ENCODE data around the gene PDE4DIP.
A peak's percentile ranks its signal among the peaks of the same experiment; 100 is the strongest.
"Not testable (repeated sequence)": the region's sequence is repeated elsewhere in the genome, so short reads cannot be mapped to it uniquely, and the experiment has no call there.

The PDE4DIP gene

DNA sequence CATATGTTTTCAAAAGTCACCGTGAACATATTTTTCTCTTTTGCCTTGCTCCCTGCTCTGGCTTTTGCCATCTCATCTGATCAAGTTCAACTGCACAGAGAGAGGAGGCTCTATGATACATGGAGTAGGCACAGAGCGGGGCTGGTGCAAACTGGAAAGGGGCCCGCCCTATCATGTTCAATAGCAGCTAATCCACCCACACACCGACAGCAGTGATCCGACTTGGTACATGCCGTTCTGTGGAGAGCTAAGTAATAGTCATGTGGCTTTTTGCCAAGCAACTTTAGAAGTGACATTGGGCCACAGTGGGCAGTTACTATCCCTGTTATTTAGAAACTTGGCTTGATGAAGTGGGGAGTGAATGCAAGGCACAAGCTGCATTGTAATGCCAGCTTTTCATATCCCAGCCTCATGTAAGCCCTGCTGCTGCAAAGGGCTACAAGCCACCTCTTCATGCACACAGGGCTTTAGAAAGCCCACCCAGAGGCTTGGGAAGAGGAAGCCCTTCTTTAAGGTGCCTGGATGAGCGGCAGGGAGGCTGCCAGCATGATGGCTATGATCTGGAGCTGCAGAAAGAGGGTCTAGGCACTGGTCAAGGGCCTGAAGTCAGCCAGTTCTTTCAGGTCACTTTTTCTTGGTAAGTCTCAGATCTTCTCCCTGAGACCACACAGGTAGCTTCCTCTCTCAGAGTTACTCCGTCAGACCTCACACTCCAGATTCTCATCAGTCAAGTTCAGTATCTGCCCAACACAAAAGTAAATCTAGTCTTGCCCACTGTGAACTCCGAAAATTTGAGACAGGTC is 57.1 kb downstream of the PDE4DIP start:
- H3K4me3 ChIP-seq (ENCODE audit: control insufficient read depth, low read depth, low read length); DNase-seq (ENCODE audit: low read depth): not testable (repeated sequence)

DNA sequence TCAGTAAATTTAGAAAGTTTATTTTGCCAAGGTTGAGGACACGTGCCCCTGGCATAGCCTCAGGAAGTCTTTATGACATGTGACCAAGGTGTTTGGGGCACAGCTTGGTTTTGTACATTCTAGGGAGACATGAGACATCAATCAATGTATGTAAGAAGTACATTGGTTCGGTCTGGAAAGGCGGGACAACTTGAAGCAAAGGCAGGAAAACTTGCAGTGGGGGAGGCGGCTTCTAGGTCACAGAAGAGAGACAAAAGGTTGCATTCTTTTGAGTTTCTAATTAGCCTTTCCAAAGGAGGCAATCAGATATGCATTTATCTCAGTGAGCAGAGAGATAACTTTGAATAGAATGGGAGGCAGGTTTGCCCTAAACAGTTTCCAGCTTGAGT is 57.7 kb downstream of the PDE4DIP start:
- DNase-seq (ENCODE audit: low read depth); H3K4me3 ChIP-seq (ENCODE audit: control insufficient read depth, low read depth, low read length): not testable (repeated sequence)

DNA sequence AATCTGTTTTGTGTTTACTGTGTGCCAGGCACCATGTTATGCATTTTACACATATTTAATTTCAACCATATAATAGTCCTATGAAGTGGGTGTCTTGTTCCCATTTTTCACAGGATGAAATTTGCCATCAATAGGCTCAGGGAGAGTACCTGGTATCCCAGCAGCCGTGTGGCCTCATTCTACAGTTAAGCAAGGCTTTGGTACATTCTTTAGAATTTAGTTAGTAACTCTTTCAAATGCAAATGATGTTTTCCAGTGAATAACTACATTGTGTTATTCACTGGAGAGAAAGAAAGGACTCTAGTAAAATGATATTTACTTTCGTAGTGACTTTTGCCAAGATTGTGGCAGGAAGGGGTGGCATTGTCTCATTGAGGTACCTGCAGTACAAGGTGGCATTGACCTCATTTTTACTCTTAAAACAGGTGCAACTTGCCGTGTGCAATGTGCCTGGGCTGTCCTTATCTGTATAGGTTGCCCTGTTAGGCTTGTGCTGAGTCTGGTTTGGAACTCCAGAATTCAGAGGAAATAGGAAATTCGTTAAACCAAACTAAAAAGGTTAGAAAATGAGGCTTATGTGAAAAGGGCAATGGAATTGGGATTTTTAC is 65.1 kb downstream of the PDE4DIP start:
- DNase-seq (ENCODE audit: low read depth); H3K4me3 ChIP-seq (ENCODE audit: control insufficient read depth, low read depth, low read length): not testable (repeated sequence)

DNA sequence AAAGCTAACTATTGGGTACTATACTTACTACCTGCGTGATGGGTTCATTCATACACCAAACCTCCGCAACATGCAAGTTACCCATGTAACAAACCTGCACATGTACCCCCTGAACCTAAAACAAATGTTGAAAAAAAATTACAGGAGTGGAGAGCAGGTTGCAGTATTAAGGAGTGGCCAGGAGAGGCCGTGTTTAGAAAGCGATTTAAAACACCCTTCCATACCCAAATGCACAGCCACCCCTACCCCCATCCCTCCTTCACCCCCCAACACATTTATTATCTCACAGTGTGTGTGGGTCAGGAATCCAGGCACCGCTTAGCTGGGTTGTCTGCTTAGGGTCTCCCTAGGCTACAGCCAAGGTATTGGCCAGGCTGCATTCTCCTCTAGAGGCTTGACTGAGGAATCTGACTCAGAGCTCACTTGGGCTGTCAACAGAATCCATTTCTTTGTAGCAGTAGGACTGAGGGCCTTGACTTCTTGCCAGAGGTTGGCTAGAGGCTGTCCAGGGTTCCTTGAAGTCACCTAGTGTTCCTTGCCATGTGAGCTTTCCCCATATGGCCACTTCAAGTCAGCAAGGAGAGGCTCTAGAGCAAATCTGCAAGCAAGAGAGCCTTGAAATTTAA is 67.2 kb downstream of the PDE4DIP start:
- not testable (repeated sequence) for H3K4me3 ChIP-seq (ENCODE audit: control insufficient read depth, low read depth, low read length)

DNA sequence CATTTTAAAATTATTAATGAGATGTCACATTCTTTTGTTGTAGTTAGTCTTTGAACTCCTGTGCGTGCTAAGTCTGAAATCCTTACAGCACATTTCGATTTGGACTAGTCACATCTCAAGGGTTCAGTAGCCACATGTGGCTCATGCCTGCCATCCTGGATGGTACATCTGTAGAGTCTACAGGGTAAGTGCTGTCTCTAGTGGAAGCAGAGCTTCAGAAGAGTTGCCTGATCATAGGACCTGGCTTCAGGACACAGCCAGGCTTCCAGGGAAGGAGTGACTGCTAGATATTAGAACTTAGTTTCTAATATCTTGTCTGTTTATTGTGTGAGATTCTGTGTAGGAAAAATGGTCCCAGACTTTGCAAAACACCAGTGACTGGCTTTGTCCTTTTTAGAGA is 72.0 kb downstream of the PDE4DIP start:
- H3K4me3 ChIP-seq (ENCODE audit: control insufficient read depth, low read depth, low read length); DNase-seq (ENCODE audit: low read depth): not testable (repeated sequence)

More for the DNA sequence above, 67.2 kb downstream of the PDE4DIP start:
- DNase-seq (ENCODE audit: low read depth), result not testable (repeated sequence)

DNA sequence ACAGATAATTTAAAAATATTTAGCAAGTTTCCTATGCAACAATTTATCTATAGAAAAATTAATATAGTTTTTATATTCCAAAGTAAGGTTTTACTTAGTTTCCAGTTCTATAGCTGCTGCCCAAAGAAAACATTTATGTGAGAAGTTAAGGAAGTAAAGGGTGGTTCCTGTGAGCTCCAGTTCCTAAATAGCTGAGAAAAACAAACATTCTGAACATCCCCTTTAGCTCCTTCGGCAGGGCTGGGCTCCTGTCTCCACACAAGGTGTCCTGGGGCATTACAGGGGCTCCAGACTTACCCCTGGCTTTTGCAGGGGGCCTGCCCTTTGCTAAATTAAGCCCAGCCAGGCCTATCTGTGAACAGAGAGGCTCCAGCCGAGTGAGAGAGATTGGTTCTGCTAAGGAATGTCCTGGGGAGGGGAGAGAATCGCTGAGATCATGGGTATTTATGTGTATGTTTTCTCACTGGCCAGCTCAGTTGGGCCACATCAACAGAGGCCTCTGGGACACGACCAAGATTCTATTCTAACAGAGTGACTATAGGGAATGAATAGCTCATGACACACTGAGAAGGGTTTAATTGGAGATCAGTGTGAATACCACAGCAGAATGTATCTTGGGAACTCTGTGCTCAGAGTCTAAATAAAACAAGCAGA is 72.6 kb downstream of the PDE4DIP start:
- H3K4me3 ChIP-seq (ENCODE audit: control insufficient read depth, low read depth, low read length); DNase-seq (ENCODE audit: low read depth): not testable (repeated sequence)

GRCh38 chr1:148918836-148919447 is 74.7 kb downstream of the PDE4DIP start:
- DNase-seq (ENCODE audit: low read depth), result not testable (repeated sequence)

DNA sequence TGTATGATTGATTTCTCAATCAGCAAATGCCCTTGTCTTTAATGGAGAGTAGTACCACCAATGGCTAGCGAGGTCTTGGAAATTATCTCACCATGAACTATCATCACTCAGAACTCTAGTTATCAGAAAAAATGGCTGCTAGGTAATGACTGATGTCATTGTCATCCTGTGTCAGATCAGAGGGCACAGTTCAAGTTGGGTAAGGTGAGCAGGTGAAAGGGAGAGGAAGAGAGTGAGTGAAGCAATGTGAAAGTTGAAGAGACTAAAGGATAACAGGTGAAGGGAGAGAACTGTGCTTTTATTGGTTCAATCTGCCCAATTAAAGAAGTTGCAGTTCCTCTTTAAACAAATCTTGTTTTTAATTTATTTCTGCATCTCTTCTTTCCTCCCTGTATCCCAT is 76.8 kb downstream of the PDE4DIP start:
- not testable (repeated sequence) for DNase-seq (ENCODE audit: low read depth); H3K4me3 ChIP-seq (ENCODE audit: control insufficient read depth, low read depth, low read length)

More at GRCh38 chr1:148918836-148919447, 74.7 kb downstream of the PDE4DIP start:
- H3K4me3 ChIP-seq (ENCODE audit: control insufficient read depth, low read depth, low read length), result not testable (repeated sequence)

GRCh38 chr1:148923798-148924197 is 79.6 kb downstream of the PDE4DIP start:
- H3K4me3 ChIP-seq (ENCODE audit: control insufficient read depth, low read depth, low read length); DNase-seq (ENCODE audit: low read depth): not testable (repeated sequence)

- not testable (repeated sequence) for H3K4me3 ChIP-seq (ENCODE audit: control insufficient read depth, low read depth, low read length)
Measured at GRCh38 chr1:148927645-148928044, 83.4 kb downstream of the PDE4DIP start.

GRCh38 chr1:148929253-148929652 is 85.0 kb downstream of the PDE4DIP start:
- not testable (repeated sequence) for DNase-seq (ENCODE audit: low read depth); H3K4me3 ChIP-seq (ENCODE audit: control insufficient read depth, low read depth, low read length)

More at GRCh38 chr1:148927645-148928044, 83.4 kb downstream of the PDE4DIP start:
- not testable (repeated sequence) for DNase-seq (ENCODE audit: low read depth)

DNA sequence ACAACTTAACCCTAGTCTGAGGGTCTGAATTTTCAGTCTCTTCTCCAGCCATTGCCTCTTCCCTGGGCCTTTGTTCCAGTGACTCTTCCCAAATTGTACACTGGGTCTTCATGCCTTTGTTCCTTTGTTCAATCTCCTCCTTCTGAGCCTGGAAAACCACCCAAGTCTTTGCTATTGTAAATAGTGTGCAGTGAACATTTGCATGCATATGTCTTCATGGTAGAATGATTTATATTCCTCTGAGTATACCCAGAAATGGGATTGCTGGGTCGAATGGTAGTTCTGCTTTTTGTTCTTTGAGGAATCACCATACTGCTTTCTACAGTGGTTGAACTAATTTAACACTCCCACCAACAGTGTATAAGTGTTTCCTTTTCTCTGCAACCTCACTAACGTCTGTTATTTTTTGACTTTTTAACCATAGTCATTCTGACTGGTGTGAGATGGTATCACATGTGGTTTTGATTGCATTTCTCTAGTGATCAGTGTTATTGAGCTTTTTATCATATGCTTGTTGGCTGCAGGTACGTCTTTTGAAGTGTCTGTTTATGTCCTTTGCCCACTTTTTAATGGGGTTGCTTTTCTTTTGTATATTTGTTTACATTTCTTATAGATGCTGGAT is 91.3 kb downstream of the PDE4DIP start:
- H3K4me3 ChIP-seq (ENCODE audit: control insufficient read depth, low read depth, low read length); DNase-seq (ENCODE audit: low read depth): not testable (repeated sequence)

- DNase-seq (ENCODE audit: low read depth); H3K4me3 ChIP-seq (ENCODE audit: control insufficient read depth, low read depth, low read length): not testable (repeated sequence)
Measured at GRCh38 chr1:148942906-148943305, 98.7 kb downstream of the PDE4DIP start.

GRCh38 chr1:148945130-148945529 is 100.9 kb downstream of the PDE4DIP start:
- not testable (repeated sequence) for H3K4me3 ChIP-seq (ENCODE audit: control insufficient read depth, low read depth, low read length)

GRCh38 chr1:148948768-148949167 is 104.5 kb downstream of the PDE4DIP start:
- DNase-seq (ENCODE audit: low read depth); H3K4me3 ChIP-seq (ENCODE audit: control insufficient read depth, low read depth, low read length): not testable (repeated sequence)

More at GRCh38 chr1:148945130-148945529, 100.9 kb downstream of the PDE4DIP start:
- DNase-seq (ENCODE audit: low read depth), result not testable (repeated sequence)

DNA sequence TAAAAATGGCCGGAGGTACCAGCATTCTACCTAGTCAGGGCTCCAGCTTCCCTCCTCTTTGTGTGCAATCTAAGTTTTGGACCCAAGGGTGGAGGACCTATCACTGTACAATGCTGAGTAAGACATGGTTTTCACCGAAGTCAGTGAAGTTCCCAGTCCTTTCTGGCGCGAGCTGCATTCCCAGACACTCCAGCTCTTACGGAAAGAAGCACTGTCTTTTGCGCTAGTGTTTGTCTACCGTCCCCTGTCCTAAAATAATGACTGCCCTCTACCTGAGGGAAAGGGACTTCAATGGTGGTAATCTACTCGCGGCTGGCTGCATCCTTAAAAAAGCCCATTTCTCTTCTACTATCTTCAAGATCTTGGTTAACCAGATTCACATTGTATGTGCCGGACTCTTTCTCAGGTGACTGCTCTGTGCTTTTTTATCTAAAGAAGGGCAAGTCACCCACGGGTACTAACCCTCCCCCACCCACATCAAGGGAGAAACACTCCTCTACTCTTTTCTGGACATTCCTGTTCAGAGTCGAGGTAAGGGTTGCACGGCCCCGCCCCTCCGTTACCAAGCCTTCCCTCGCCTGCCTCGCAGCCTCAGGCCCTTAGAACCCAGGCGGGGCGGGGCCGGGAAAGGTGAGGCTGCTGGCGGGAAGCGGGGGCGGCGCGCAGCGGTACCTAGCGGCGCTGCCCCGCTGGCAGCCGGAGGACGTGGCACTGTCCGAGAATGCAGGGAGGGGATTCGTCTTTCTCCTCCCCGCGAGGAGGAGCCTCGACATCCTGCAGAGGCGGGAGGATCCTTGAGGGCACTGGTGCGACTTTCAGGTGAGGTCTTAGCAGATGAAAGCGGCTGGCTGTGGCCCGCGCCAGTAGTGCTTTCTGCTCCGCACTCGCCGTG is 107.4 kb downstream of the PDE4DIP start:
- peak overlapping the region; percentile 51 for H3K4me3 ChIP-seq (ENCODE audit: control insufficient read depth, low read depth, low read length)
- DNase-seq (ENCODE audit: low read depth), result peak; percentile 32
